ENCODE data around the gene NFYB. TPM values are rescaled to one million over a fixed set of nuclear protein-coding genes. Genes with fewer than 3 reads are reported as not detected.

Gene NFYB
- polyA plus RNA-seq, 2 of the 4 experiments (the other 2 are of a cell fraction): 45.2 to 70.2 TPM

DNA sequence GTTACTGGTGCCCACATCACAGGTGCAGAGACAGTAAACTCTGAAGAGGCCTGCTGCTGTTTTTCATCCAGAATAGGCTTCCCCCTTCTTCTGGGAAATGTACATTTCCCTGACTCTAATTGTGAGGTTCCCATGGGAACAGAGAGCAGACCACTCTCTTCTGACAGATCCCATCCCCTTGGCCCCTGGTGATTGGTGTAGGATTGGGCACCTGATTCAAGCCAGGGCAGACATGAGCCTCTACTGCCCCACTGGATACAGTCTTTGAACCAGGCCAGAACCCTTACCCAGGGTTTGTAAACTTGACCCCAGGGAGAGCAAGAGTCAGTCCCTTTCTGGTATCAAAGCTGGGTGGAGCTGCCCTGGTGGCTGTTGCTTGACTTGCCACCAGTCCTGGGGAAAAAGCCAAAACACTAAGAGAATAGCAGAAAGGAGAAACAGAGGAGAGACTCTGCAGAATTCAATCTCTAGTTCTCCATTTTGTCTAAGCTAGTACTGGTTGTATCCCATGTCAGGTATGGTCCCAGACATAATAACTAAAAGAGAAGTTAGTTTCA lies 14.8 kb upstream of the NFYB start:
- FAIRE-seq (no peak), DNase-seq (ENCODE audit: low read depth in 1 of 2, low spot score in 1 of 2) (no peak), ATAC-seq (peak; percentile 52 to 56; a peak in 5 of 6 replicates)
- Histone ChIP-seq H3K4me2 (no peak overlapping the region), H3K4me3 (no peak overlapping the region), H3K4me1 (no peaks in the 10 kb centered on the region), H3K9me3 (no peaks in the 10 kb centered on the region), H3K27ac (no peak overlapping the region)
- CTCF ChIA-PET: no interaction called here
- POLR2A ChIA-PET: interaction anchor here (0.7 kb wide), 1 partner anchor 15 kb away, joined by 4 read pairs; the partner anchor contains the start of gene NFYB
- no peak for TF ChIP-seq HEYL (CRISPR knock-in tag; IDR thresholded peaks at IDR 0.05)
- TF ChIP-seq HDAC2 (IDR thresholded peaks at IDR 0.05): no peak
- TF ChIP-seq RFX5 (IDR thresholded peaks at IDR 0.05): no peak
- TF ChIP-seq CBX2 (IDR thresholded peaks at IDR 0.05; ENCODE audit: borderline replicate concordance, low read depth): no peak
- TF ChIP-seq CBX8 (IDR thresholded peaks at IDR 0.05): no peak
- TF ChIP-seq NPAS2 (CRISPR knock-in tag; IDR thresholded peaks at IDR 0.05; ENCODE audit: borderline replicate concordance): no peak
- TF ChIP-seq JUNB (IDR thresholded peaks at IDR 0.05): no peak
- TF ChIP-seq RARB (CRISPR knock-in tag; IDR thresholded peaks at IDR 0.05): no peak
- no peak for TF ChIP-seq CHD4 (IDR thresholded peaks at IDR 0.05; ENCODE audit: borderline replicate concordance)
- TF ChIP-seq RCOR1 (IDR thresholded peaks at IDR 0.05; ENCODE audit: low read depth, low read length): no peak

DNA sequence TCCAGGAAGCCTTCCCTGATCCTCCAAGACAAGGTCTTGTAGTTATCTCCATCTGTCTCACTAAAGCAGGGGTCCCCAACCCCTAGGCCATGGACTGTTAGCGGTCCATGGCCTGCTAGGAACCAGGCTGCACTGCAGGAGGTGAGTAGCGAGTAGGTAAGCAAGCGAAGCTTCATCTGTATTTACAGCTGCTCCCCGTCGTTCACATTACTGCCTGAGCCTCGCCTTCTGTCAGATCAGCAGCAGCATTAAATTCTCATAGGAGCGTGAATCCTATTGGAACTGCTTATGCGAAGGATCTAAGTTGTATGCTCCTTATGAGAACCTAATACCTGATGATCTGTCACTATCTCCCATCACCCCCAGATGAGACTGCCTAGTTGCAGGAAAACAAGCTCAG lies 12.4 kb upstream of the NFYB start:
- CTCF ChIA-PET: interaction anchor here (1.0 to 2.2 kb wide), 3 partner anchors 15 to 231 kb away, joined by 3 to 5 read pairs (median 3); no protein-coding TSS in a partner anchor
- DNase-seq (ENCODE audit: low read depth in 1 of 2, low spot score in 1 of 2) (no peak), ATAC-seq (no peak), FAIRE-seq (no peak)
- no peak overlapping the region for H3K27ac ChIP-seq
- H3K9me3 ChIP-seq: 0 out of 3 replicates have a peak, but pooled peaks cover 5% of the 10 kb centered on the region
- no peaks in the 10 kb centered on the region for H3K4me1 ChIP-seq
- TF ChIP-seq KDM5A (IDR thresholded peaks at IDR 0.05) (no peak), EP300 (IDR thresholded peaks at IDR 0.05) (no peak), JUN (IDR thresholded peaks at IDR 0.05) (no peak), ESRRA (IDR thresholded peaks at IDR 0.05; ENCODE audit: borderline replicate concordance, low read length) (no peak), TFCP2L1 (CRISPR knock-in tag; IDR thresholded peaks at IDR 0.05) (no peak)
- H3K4me2 ChIP-seq: no peak overlapping the region
- POLR2A ChIA-PET: no interaction called here
- no peak overlapping the region for H3K4me3 ChIP-seq
- 78% methylated on average over 8 of the region's 8 CpGs for WGBS (ENCODE audit: missing lambda C conversion rate)

DNA sequence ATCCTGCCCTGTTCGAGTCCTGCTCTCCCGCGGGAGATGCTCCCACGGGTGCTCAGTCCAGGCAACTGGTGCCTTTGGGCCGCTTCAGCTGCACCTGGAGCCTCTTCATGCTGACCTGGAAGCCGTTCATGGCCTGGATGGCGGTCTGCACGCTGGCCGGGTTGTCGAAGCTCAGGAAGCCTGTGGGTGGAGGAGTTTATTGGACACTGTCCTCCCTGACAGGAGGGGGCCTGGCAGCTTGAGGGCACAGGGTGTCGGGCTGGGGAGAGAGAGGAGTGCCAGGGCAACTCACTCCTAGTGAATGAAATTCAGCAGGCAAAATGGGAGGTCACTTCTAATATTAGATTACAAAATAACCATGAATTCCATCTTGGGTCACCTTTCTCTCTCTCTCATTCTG lies 9.3 kb upstream of the NFYB start:
- no peak for DNase-seq (ENCODE audit: low read depth in 1 of 2, low spot score in 1 of 2)
- no peak overlapping the region for H3K4me2 ChIP-seq
- H3K9me3 ChIP-seq: 0 out of 3 replicates have a peak, but pooled peaks cover 5% of the 10 kb centered on the region
- H3K27ac ChIP-seq: no peak overlapping the region
- TF ChIP-seq EP300 (IDR thresholded peaks at IDR 0.05): no peak
- TF ChIP-seq HOXB5 (CRISPR knock-in tag; IDR thresholded peaks at IDR 0.05): no peak
- ChIA-PET CTCF (interaction anchor here (1.1 kb wide), 1 partner anchor 20 kb away, joined by 4 read pairs; no protein-coding TSS in a partner anchor), POLR2A (no interaction called here)
- no peak overlapping the region for H3K4me3 ChIP-seq
- no peaks in the 10 kb centered on the region for H3K4me1 ChIP-seq
- ATAC-seq: no peak; a peak in 1 of 6 replicates
- no peak for FAIRE-seq
- 83% methylated on average over 11 of the region's 11 CpGs for WGBS (ENCODE audit: missing lambda C conversion rate)

DNA sequence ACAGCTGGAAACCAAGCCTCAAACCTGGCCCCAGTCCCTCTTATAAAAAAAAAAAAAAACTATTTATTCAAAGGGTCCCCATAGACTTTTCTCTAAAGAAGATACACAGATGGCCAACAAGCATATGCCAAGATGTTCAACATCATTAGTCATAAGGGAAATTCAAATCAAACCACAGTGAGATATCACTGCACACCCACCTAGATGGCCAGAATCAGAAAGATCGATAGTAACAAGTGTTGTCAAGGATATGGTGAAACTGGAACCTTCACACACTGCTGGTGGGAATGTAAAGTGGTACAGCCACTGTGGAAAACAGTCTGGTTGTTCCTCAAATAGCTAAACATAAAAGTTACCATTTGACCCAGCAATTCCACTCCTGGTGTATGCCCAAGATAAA lies 5.9 kb upstream of the NFYB start:
- H3K4me2 ChIP-seq: no peak overlapping the region
- peaks cover 2% of the 10 kb centered on the region for H3K4me1 ChIP-seq
- FAIRE-seq (no peak), DNase-seq (ENCODE audit: low read depth in 1 of 2, low spot score in 1 of 2) (no peak), ATAC-seq (no peak)
- ChIA-PET POLR2A (no interaction called here), CTCF (interaction anchor here (0.7 to 1.5 kb wide), 4 partner anchors 16 to 205 kb away, joined by 3 to 5 read pairs (median 4); no protein-coding TSS in a partner anchor)
- 20% methylated on average over 1 of the region's 1 CpG for WGBS (ENCODE audit: missing lambda C conversion rate)
- 0 out of 3 replicates have a peak, but pooled peaks cover 5% of the 10 kb centered on the region for H3K9me3 ChIP-seq
- no peak overlapping the region for H3K27ac ChIP-seq
- no peak overlapping the region for H3K4me3 ChIP-seq
- no peak for TF ChIP-seq POLR2AphosphoS2 (conservative IDR thresholded peaks at IDR 0.05; ENCODE audit: low read length)
- no peak for TF ChIP-seq HOXA7 (CRISPR knock-in tag; IDR thresholded peaks at IDR 0.05)
- no peak for TF ChIP-seq EP300 (IDR thresholded peaks at IDR 0.05)
- TF ChIP-seq ZC3H11A (IDR thresholded peaks at IDR 0.05): no peak
- no peak for TF ChIP-seq RARB (CRISPR knock-in tag; IDR thresholded peaks at IDR 0.05)
- no peak for TF ChIP-seq FOXS1 (CRISPR knock-in tag; IDR thresholded peaks at IDR 0.05)
- TF ChIP-seq NFE2L2 (conservative IDR thresholded peaks at IDR 0.05; ENCODE audit: low read length): no peak
- TF ChIP-seq, protein P1, sequence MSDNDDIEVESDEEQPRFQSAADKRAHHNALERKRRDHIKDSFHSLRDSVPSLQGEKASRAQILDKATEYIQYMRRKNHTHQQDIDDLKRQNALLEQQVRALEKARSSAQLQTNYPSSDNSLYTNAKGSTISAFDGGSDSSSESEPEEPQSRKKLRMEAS (IDR thresholded peaks at IDR 0.05): no peak
- TF ChIP-seq TFCP2L1 (CRISPR knock-in tag; IDR thresholded peaks at IDR 0.05): no peak
- TF ChIP-seq CBX2 (IDR thresholded peaks at IDR 0.05; ENCODE audit: borderline replicate concordance, low read depth): no peak
- TF ChIP-seq, protein P2, sequence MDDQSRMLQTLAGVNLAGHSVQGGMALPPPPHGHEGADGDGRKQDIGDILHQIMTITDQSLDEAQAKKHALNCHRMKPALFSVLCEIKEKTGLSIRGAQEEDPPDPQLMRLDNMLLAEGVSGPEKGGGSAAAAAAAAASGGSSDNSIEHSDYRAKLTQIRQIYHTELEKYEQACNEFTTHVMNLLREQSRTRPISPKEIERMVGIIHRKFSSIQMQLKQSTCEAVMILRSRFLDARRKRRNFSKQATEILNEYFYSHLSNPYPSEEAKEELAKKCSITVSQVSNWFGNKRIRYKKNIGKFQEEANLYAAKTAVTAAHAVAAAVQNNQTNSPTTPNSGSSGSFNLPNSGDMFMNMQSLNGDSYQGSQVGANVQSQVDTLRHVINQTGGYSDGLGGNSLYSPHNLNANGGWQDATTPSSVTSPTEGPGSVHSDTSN (IDR thresholded peaks at IDR 0.05): no peak
- TF ChIP-seq MAZ (IDR thresholded peaks at IDR 0.05; ENCODE audit: borderline replicate concordance, low read depth, low read length): no peak
- TF ChIP-seq POLR2A (IDR thresholded peaks at IDR 0.05; ENCODE audit: low read length): no peak
- TF ChIP-seq SREBF2 (IDR thresholded peaks at IDR 0.05): no peak

Data from A549 (cell line).